Keratinocyte (primary cell): Measurements from ENCODE around the gene NUAK1. TPM values are rescaled to one million over a fixed set of nuclear protein-coding genes. Genes with fewer than 3 reads are reported as not detected.

ENCODE experiments used
- DNase-seq: peaks from one replicate; pipeline ENCODE4 v3.0.0-alpha.2; 2011; ENCODE audit warnings: low read depth, missing footprints, low spot score
- FAIRE-seq: peaks from 2 replicates; lab custom pipeline; 2011; peaks lifted over from hg19 to GRCh38; lab: Jason Lieb, UNC
- H2AFZ ChIP-seq: 2 replicates; pipeline ENCODE4 v1.6.0; 2012; ENCODE audit warnings: low read length, control low read depth, inconsistent platforms; ENCODE audit not compliant: control insufficient read depth
- H3K27ac ChIP-seq: 2 replicates; pipeline ENCODE4 v1.5.1; 2011; ENCODE audit warnings: low read length; ENCODE audit not compliant: control insufficient read depth, insufficient read depth
- H3K27me3 ChIP-seq: 3 replicates; pipeline ENCODE4 v1.6.0; 2011; ENCODE audit warnings: low read length; ENCODE audit not compliant: control insufficient read depth, insufficient read depth; ENCODE audit errors: extremely low read depth
- H3K36me3 ChIP-seq, 2 experiments: 2 replicates in 1 of 2; 3 replicates in 1 of 2; pipeline ENCODE4 v1.5.1; 2011; ENCODE audit warnings: low read length in 2 of 2, mild to moderate bottlenecking in 1 of 2; ENCODE audit not compliant: control insufficient read depth in 2 of 2, insufficient read depth in 2 of 2; ENCODE audit errors: extremely low read depth in 1 of 2
- H3K4me1 ChIP-seq: 3 replicates; pipeline ENCODE4 v1.5.1; 2011; ENCODE audit warnings: low read length; ENCODE audit not compliant: control insufficient read depth, insufficient read depth; ENCODE audit errors: extremely low read depth
- H3K4me2 ChIP-seq: 3 replicates; pipeline ENCODE4 v1.6.0; 2011; ENCODE audit warnings: low read depth, low read length; ENCODE audit not compliant: control insufficient read depth, insufficient read depth; ENCODE audit errors: extremely low read depth
- H3K4me3 ChIP-seq, 3 experiments: fragments of 200-600 bp in 1 of 3; sonication (generic) in 1 of 3; 2 replicates in 2 of 3; 3 replicates in 1 of 3; pipeline ENCODE4 v1.5.1; 2011 to 2016; ENCODE audit warnings: low read length in 3 of 3, mild to moderate bottlenecking in 3 of 3, control low read depth in 2 of 3, inconsistent platforms in 1 of 3, low read depth in 1 of 3, mixed read lengths in 1 of 3, mixed run types in 1 of 3, moderate library complexity in 1 of 3; ENCODE audit not compliant: control insufficient read depth in 2 of 3, insufficient read depth in 2 of 3; ENCODE audit errors: extremely low read depth in 1 of 3
- H3K79me2 ChIP-seq: 2 replicates; pipeline ENCODE4 v1.6.0; 2012; ENCODE audit warnings: low read length; ENCODE audit not compliant: control insufficient read depth, insufficient read depth
- H3K9ac ChIP-seq: 3 replicates; pipeline ENCODE4 v1.6.0; 2011; ENCODE audit warnings: low read length; ENCODE audit not compliant: control insufficient read depth, insufficient read depth; ENCODE audit errors: extremely low read depth
- H3K9me1 ChIP-seq: 3 replicates; pipeline ENCODE4 v1.6.0; 2011; ENCODE audit warnings: low read length; ENCODE audit not compliant: control insufficient read depth, insufficient read depth; ENCODE audit errors: extremely low read depth
- H3K9me3 ChIP-seq: 2 replicates; pipeline ENCODE4 v1.5.1; 2012; ENCODE audit warnings: low read depth, low read length; ENCODE audit not compliant: control insufficient read depth
- H4K20me1 ChIP-seq: 3 replicates; pipeline ENCODE4 v1.6.0; 2011; ENCODE audit warnings: low read length; ENCODE audit not compliant: control insufficient read depth, insufficient read depth; ENCODE audit errors: extremely low read depth
- CTCF ChIP-seq, 3 experiments: IDR thresholded peaks in 1 of 3; conservative IDR thresholded peaks in 1 of 3; optimal IDR thresholded peaks in 1 of 3; 2 replicates in 2 of 3; 3 replicates in 1 of 3; pipeline versions ENCODE3 to v1.5.1; 2011; ENCODE audit warnings: low read length in 3 of 3, mild to moderate bottlenecking in 3 of 3, moderate library complexity in 2 of 3, control low read depth in 1 of 3, inconsistent platforms in 1 of 3; ENCODE audit not compliant: insufficient read depth in 2 of 3; ENCODE audit errors: extremely low read depth in 1 of 3
- EZH2 ChIP-seq: IDR thresholded peaks from one replicate; pipeline ENCODE4 v1.6.1; 2012; ENCODE audit warnings: inconsistent platforms, mild to moderate bottlenecking, low read length, moderate library complexity
- dilution Hi-C: fragments of 300-500 bp; cut with MboI; formaldehyde crosslinking; loops from one replicate; pipeline ENCODE4 v1.7.0; 2020; ENCODE audit warnings: low sequenced_read_pairs; ENCODE audit not compliant: extremely low pct_ligation_motif_present
- polyA plus RNA-seq, 5 experiments: library from polyadenylated mRNA; depleted of rRNA in 3 of 5; stranded (reverse) in 3 of 5; stranded (forward) in 1 of 5; unstranded in 1 of 5; fragments of >200 nt; gene quantifications; 1 replicate in 1 of 5; 2 replicates in 3 of 5; 3 replicates in 1 of 5; pipeline versions ENCODE4 v1.2.1 to v1.2.3, GENCODE V29; 2011 to 2012; ENCODE audit warnings: missing spikeins in 2 of 5, low read depth in 1 of 5, low replicate concordance in 1 of 5

NUAK1 gene
- polyA plus RNA-seq, 1 donor (not counting 4 experiments of a cell fraction or from before 2014, with no cell fraction given), result 12.3 TPM

- TF ChIP-seq CTCF (optimal IDR thresholded peaks at IDR 0.05 in 1 of 3, IDR thresholded peaks at IDR 0.05 in 1 of 3, conservative IDR thresholded peaks at IDR 0.05 in 1 of 3; ENCODE audit: extremely low read depth in 1 of 3, insufficient read depth in 2 of 3, low read length in 3 of 3) (no peak), EZH2 (no peak)
- no peak for FAIRE-seq
- dilution Hi-C loops, result no loop called here
These were observed 45.0 kb upstream of the NUAK1 start for GRCh38 chr12:106183735-106184134.

GRCh38 chr12:106181401-106182114, 42.8 kb upstream of the NUAK1 start:
- dilution Hi-C loops, result no loop called here
- no peak for FAIRE-seq

More at GRCh38 chr12:106183735-106184134, 45.0 kb upstream of the NUAK1 start:
- no peak overlapping the region for H3K4me2 ChIP-seq
- no peak overlapping the region for H3K4me3 ChIP-seq
- H4K20me1 ChIP-seq, result no peaks in the 10 kb centered on the region
- no peaks in the 10 kb centered on the region for H3K9me3 ChIP-seq
- H3K27ac ChIP-seq, result no peak overlapping the region
- H3K79me2 ChIP-seq, result no peaks in the 10 kb centered on the region
- no peak for DNase-seq
- peaks cover under 1% of the 10 kb centered on the region for H3K27me3 ChIP-seq
- H2AFZ ChIP-seq, result no peak overlapping the region
- H3K9me1 ChIP-seq, result no peaks in the 10 kb centered on the region
- H3K9ac ChIP-seq, result no peak overlapping the region
- H3K36me3 ChIP-seq, result no peaks in the 10 kb centered on the region
- no peaks in the 10 kb centered on the region for H3K4me1 ChIP-seq

More at GRCh38 chr12:106181401-106182114, 42.8 kb upstream of the NUAK1 start:
- H3K9me1 ChIP-seq, result no peaks in the 10 kb centered on the region
- no peaks in the 10 kb centered on the region for H3K4me1 ChIP-seq
- no peak overlapping the region for H3K9ac ChIP-seq
- DNase-seq, result no peak
- no peak overlapping the region for H3K27ac ChIP-seq
- no peaks in the 10 kb centered on the region for H3K36me3 ChIP-seq
- H3K4me2 ChIP-seq, result no peak overlapping the region
- H3K4me3 ChIP-seq, result no peak overlapping the region
- H3K9me3 ChIP-seq, result no peaks in the 10 kb centered on the region
- TF ChIP-seq CTCF (optimal IDR thresholded peaks at IDR 0.05 in 1 of 3, IDR thresholded peaks at IDR 0.05 in 1 of 3, conservative IDR thresholded peaks at IDR 0.05 in 1 of 3; ENCODE audit: extremely low read depth in 1 of 3, insufficient read depth in 2 of 3, low read length in 3 of 3) (no peak), EZH2 (no peak)
- no peaks in the 10 kb centered on the region for H3K79me2 ChIP-seq
- no peak overlapping the region for H2AFZ ChIP-seq
- no peaks in the 10 kb centered on the region for H3K27me3 ChIP-seq
- no peaks in the 10 kb centered on the region for H4K20me1 ChIP-seq
